Right lung (tissue), 5 donors: ENCODE measurements around the gene PTPRN2. TPM values are rescaled to one million over a fixed set of nuclear protein-coding genes. Genes with fewer than 3 reads are reported as not detected.
"Not testable (repeated sequence)": the region's sequence is repeated elsewhere in the genome, so short reads cannot be mapped to it uniquely, and the experiment has no call there.

Experiments
- DNase-seq, 2 donors: peaks; one replicate each; pipeline ENCODE4 v3.0.0-alpha.2; 2013
- polyA plus RNA-seq, 5 donors: library from polyadenylated mRNA; unstranded; fragments of 120-200 nt; gene quantifications; one replicate each; pipeline versions ENCODE4 v1.2.1 to v1.2.3, GENCODE V29; 2013; ENCODE audit warnings: inconsistent platforms in 1 of 5, low replicate concordance in 1 of 5; ENCODE audit not compliant: insufficient read length in 5 of 5, insufficient read depth in 1 of 5

Gene PTPRN2
- polyA plus RNA-seq, 5 donors: 6.2 to 8.1 (median 7.0) TPM

- DNase-seq: not testable (repeated sequence)
Observed at GRCh38 chr7:157933219-157934155, 654.1 kb downstream of the PTPRN2 start.

DNA sequence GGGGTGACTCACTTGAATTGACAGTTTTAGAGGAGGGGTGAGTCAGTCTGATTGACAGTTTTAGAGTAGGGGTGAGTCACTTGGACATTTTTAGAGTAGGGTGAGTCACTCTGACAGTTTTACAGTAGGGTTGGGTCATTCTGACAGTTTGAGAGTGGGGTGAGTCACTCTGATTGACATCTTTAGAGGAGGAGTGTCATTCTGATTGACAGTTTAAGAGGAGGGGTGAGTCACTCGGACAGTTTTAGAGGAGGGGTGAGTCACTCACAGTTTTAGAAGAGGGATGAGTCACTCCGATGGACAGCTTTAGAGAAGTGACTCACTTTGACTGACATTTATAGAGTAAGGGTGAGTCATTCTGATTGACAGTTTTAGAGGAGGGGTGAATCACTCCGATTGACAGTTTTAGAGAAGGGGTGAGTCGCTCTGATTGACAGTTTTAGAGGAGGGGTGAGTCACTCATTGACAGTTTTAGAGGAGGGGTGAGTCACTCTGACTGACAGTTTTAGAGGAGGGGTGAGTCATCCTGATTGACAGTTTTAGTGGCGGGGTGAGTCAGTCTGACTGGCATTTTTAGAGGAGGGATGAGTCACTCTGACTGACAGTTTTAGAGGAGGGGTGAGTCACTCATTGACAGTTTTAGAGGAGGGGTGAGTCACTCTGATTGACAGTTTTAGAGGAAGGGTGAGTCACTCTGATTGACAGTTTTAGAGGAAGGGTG is 655.0 kb downstream of the PTPRN2 start:
- DNase-seq: no peak

GRCh38 chr7:157930926-157931466 is 656.6 kb downstream of the PTPRN2 start:
- no peak for DNase-seq

DNA sequence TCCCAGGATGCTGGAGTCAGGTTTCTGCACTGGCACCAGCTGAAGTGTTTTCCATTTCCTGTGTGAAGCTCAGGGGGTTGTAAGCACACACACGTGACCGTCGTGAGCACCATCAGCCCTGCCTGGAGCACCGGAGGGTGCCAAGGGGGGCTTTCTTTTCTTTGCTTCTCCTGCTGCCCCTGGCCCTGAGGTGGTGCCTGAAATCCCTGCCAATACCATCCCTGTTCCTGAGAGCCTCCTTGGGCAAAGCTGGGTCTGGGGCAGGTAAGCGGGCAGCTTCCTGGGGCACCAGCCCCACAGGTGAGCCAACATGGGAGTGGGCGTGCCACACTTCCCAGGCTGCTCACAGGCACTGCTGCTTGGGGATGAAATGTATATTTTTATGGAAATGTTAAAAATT is 657.2 kb downstream of the PTPRN2 start:
- no peak for DNase-seq

DNA sequence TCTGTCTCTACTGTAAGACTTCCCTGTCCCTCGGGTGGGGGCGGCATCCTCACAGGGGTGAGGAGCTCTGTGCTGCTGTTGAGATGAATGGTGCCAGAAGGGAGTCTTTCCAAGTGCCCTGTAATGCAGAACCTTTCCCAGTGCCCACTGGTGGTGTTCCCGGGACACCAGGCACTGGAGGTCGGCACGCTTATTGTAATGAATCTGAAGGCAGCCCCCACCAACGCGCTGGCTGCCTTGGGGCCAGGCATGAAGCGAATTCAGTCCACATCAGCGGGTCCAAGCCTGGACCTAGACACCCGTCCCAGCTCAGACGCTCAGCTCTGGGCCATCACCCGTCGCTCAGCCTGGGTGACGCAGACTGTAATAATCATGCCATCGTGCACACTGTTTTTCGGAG is 658.0 kb downstream of the PTPRN2 start:
- DNase-seq: no peak

- DNase-seq: no peak
Observed at GRCh38 chr7:157928808-157929425, 658.7 kb downstream of the PTPRN2 start.

DNA sequence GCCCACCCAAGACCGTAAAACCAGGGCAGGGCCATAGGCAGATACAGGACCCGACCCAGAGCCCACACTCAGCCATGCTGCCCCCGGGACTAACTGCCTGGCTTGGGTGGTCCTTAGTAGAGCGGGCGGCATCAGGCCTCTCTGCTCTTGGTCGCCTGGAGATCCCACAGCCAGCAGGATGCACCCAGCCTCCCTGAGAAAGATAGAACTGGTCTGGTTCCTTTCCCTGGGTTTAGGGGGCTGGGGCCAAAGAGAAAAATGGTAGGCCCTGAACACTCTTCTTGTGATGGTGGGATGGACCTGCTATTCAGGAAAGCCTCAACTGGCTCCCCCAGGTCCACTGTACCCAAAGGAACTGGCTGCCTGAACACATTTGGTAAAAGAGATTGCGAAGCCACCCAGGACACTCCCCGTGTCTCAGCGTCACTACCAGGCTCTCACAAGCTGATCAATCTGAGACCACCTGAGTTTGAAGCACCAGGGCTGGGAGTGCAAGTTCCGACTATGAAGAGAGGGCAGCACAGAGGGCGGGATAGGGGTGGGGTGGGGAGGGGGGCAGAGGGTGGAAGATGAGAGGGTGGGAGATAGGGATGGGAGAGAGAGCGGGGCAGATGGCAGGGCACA is 659.3 kb downstream of the PTPRN2 start:
- DNase-seq: no peak

DNA sequence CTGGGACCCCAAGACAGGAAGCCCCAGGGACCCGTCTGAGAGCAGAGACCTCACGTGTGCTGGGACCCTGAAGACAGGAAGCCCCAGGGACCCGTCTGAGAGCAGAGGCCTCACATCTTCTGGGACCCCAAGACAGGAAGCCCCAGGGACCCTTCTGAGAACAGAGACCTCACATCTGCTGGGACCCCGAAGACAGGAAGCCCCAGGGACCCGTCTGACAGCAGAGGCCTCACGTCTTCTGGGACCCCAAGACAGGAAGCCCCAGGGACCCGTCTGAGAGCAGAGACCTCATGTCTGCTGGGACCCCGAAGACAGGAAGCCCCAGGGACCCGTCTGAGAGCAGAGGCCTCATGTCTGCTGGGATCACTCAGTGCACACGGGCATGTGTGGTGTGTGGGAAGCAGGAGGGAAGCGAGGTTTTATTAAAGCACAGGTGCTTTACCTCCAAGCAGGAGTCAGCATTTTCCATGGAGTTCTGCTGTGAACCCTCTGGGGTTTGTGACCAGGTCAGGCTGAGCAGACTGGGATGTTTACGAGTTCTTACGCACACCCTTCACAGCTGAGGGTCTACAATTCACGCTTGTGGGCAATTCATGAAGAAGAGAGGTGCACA is 660.2 kb downstream of the PTPRN2 start:
- DNase-seq: no peak

DNA sequence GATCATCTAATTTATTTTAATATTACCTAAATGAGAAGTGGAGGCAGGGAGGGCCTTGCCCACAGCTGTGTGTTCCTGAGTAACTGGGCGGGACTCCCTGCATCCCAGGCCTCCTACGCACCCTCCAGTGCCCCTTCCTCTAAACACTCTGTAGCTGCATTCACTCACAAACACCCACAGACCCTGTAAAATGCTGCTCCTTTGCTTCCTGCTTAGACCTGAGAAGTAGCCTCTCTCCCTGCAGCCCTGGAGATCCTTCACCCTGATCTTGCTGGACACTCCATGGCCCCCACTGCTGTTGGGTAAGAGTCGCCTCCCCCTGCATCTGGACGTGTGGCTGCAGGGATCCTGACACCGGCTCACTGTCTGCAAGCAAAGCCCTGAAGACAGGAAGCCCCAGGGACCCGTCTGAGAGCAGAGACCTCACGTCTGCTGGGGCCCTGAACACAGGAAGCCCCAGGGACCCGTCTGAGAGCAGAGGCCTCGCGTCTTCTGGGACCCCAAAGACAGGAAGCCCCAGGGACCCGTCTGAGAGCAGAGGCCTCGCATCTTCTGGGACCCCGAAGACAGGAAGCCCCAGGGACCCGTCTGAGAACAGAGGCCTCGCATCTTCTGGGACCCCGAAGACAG is 661.0 kb downstream of the PTPRN2 start:
- DNase-seq: no peak

DNA sequence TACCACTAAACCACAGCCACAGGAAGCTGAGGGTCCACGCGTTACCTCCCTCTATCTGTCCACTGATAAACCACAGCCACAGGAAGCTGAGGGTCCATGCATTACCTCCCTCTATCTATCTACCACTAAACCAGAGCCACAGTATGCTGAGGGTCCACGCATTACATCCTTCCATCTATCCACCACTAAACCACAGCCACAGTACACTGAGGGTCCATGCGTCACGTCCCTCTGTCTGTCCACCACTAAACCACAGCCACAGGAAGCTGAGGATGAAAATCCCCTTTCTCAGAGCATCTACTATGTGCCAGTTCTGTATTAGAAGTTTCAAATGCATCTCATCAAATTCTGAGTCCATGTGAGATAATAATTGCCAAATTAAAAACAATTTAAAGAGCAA is 661.5 kb downstream of the PTPRN2 start:
- no peak for DNase-seq

DNA sequence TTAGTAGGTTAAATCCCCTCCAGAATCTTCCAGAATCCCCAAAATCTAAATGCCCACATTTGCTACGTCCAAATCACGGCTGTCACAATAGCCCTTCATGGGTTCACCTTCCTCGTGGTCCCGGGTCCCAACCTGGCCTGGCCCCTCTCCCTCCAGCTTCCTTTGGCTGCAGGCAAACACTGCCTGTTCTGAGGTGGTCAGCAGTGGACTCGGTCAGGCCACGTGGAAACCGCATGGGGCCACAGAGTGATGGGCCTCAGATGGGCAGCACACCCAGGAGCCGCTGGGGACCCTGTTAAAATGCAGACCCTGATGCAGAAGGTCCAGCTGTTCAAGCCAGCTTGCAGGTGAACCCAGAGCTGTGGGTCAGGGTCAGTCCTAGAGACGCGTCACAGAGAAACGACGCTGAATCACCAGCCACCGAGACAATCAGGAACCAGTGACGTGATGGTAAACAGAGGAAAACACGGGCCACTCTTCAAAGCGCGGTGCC is 662.2 kb downstream of the PTPRN2 start:
- no peak for DNase-seq

DNA sequence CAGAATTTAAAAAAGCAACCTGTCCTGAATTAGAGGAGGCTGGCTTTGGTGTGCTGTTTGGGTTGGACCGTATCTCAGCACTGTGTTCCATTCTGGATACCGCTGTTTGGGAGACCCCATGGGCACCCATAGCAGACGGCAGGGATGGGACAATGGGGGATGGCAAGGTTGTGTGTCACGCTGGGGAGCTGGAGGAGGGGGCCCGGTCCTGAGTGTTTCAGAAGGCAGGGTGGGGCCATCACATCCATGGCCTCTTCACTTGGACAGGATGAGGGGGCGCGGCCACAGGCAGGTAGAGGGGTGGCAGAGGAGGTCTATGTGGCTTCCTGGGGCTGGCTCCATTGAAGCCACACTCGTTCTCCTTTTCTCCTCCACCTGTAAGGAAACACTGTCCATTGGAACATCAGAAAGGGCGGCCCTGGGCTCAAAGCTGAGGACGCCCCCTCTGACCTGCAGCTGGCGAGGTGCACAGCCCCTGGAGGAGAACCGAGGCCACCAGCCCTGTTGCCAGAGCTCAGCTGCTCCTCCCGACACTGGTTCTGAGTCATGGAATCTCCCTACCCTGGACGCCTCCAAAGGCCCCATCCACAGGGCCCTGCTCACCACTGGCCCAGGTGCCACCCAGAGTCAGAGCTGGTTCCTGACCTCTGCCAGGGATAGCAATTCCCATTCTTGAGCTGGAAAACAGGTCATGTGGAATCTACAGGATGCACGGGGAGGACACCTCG is 663.6 kb downstream of the PTPRN2 start:
- DNase-seq: no peak

DNA sequence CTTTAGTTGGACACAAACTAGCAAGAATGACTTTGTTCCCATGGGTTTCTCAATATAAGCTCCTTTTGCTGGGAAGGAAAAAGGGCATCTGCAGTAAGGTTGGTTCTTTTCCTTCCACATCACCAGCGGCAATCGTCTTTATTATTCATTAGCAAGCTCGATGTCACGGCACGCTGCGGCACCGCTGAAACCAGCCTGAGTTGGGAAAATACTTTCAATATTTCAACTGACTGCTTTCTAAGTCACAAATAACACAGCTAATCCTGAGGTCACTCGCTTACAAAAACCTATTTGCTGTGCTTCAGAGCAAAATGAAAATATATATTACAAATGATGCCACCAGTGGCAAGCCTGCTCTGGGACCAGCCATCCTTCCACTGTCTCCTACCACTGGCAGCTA is 665.0 kb downstream of the PTPRN2 start:
- DNase-seq: no peak

DNA sequence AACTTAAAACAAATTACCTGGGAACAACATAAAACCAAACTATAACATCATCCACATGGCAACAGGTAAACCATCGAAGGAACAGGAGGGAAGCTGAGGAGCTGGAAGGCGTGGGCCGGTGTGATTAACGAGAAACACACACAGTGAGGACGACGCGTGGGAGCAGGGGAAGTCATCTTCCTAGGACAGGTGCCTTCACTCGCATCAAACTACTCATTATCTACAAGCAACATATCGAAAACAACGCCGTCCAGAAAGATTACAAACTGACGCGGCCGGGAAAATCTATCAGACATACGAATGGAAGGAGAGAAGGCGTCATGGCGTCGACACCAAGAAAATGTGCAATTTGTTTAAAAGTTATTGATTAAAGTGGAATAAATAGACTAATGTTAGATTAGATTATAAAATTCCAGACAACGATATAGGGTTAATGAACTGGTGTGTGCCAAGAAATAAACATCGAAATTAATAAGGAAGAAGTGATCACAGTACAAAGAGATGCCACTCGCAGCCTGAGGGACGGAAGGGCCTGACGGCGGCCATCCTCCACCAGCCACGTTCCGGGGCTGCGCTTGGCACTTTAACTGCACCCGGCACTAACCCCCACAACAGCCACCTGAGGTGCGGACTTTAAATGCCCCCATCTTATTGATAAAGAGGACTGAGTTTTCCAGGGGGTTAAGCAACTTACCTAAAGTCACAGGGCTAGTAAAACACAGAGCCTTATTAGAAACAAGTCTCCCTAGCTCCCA is 669.1 kb downstream of the PTPRN2 start:
- DNase-seq: no peak

GRCh38 chr7:157916946-157917640 is 670.5 kb downstream of the PTPRN2 start:
- no peak for DNase-seq

- DNase-seq: no peak
Observed at GRCh38 chr7:157910446-157910845, 677.2 kb downstream of the PTPRN2 start.

DNA sequence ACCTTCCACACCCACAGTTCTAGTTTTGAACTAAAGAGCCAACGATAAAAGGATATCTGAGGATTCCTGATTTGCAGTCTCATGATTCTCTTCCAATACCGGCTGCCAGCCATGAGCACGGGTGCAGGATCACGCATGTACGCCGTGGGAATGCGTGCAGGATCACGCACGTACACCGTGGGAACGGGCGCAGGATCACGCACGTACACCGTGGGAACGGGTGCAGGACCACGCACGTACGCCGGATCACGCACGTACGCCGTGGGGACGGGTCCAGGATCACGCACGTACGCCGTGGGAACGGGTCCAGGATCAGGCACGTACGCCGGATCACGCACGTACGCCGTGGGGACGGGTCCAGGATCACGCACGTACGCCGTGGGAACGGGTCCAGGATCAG is 677.6 kb downstream of the PTPRN2 start:
- not testable (repeated sequence) for DNase-seq

DNA sequence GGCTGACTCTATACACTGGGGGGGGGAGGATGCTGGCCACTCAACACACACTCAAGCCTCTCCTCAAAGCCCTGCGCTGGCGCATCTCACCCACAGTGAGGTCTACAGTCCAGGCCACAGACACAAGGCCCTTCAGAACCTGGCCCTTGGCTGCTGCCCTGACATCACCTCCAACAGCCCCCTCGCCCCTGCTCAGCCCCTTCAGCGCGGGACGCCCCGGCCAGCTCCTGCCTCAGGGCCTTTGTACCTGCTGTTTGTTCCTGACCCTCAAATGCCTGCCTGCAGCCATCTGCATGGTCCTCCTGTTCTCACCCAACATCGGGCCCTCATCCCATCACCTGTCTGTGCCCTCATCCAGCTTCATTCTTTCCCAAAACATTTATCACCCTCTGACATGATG is 678.3 kb downstream of the PTPRN2 start:
- no peak for DNase-seq
